SK-N-MC (cell line): ENCODE measurements around the gene CDK2AP2.

Experiments
- DNase-seq: peaks from one replicate; pipeline ENCODE4 v3.0.0-alpha.2; 2011; ENCODE audit warnings: low read depth, low spot score
- H3K27ac ChIP-seq: fragments of 200-600 bp; sonication (generic); 2 replicates; pipeline ENCODE4 v1.5.1; 2016; ENCODE audit warnings: mixed run types
- H3K36me3 ChIP-seq: fragments of 200-600 bp; sonication (generic); 2 replicates; pipeline ENCODE4 v1.6.1; 2017; ENCODE audit warnings: antibody characterized with exemption, low read length, mixed read lengths; ENCODE audit not compliant: insufficient read depth
- H3K4me3 ChIP-seq: fragments of 200-600 bp; sonication (generic); 2 replicates; pipeline ENCODE4 v1.5.1; 2016
- H3K9ac ChIP-seq: fragments of 200-600 bp; sonication (generic); 2 replicates; pipeline ENCODE4 v1.8.0; 2017; ENCODE audit warnings: mixed run types, mixed read lengths; ENCODE audit not compliant: insufficient read length
- H3K9me3 ChIP-seq: fragments of 200-600 bp; sonication (generic); 2 replicates; pipeline ENCODE4 v1.6.1; 2017; ENCODE audit warnings: low read depth, mild to moderate bottlenecking, antibody characterized with exemption, low read length, moderate library complexity, mixed read lengths
- EZH2 ChIP-seq: fragments of 200-600 bp; sonication (generic); IDR thresholded peaks from one replicate; pipeline ENCODE4 v1.6.1; 2017; ENCODE audit warnings: antibody characterized with exemption
- FOXP2 ChIP-seq: optimal IDR thresholded peaks from 2 replicates; pipeline ENCODE3; 2011; ENCODE audit warnings: mild to moderate bottlenecking, moderate library complexity; ENCODE audit not compliant: insufficient read depth; ENCODE audit errors: extremely low read length, control extremely low read depth
- POLR2AphosphoS5 ChIP-seq: IDR thresholded peaks from 2 replicates; pipeline ENCODE4 v1.6.1; 2012; ENCODE audit warnings: mild to moderate bottlenecking, low read depth, low read length, borderline replicate concordance

CDK2AP2 gene

DNA sequence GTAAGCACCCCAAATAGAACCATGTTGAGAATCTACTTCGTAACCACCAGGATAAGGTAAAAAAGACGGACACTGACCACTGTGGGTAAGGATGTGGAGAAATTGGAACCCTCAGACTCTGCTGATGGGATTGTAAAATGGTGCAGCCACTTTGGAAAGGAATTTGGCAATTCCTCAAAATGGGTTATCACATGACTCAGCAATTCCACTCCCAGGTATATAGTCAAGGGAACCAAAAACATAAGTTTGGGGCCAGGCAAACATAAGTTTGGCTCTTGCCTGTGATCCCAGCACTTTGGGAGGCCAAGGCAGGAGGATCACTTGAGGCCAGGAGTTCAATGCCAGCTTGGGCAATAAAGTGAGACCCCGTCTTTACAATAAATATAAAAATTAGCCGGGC lies 20.4 kb upstream of the CDK2AP2 start:
- H3K4me3 ChIP-seq, result no peak overlapping the region
- H3K9me3 ChIP-seq, result no peaks in the 10 kb centered on the region; the same call in 1 of the 2 replicates
- H3K36me3 ChIP-seq, result no peaks in the 10 kb centered on the region
- DNase-seq, result no peak
- no peak overlapping the region for H3K9ac ChIP-seq
- no peak for TF ChIP-seq EZH2
- TF ChIP-seq POLR2AphosphoS5, result no peak
- no peak for TF ChIP-seq FOXP2
- no peak overlapping the region for H3K27ac ChIP-seq

GRCh38 chr11:67525275-67525976 lies 17.5 kb upstream of the CDK2AP2 start:
- Histone ChIP-seq H3K36me3 (no peaks in the 10 kb centered on the region), H3K27ac (no peak overlapping the region), H3K9me3 (no peaks in the 10 kb centered on the region), H3K4me3 (no peak overlapping the region), H3K9ac (no peak overlapping the region)
- TF ChIP-seq POLR2AphosphoS5 (no peak), EZH2 (no peak), FOXP2 (no peak)
- no peak for DNase-seq

- Histone ChIP-seq H3K27ac (no peak overlapping the region), H3K9ac (no peak overlapping the region), H3K4me3 (no peak overlapping the region), H3K9me3 (no peaks in the 10 kb centered on the region), H3K36me3 (no peaks in the 10 kb centered on the region)
- TF ChIP-seq POLR2AphosphoS5 (no peak), EZH2 (no peak), FOXP2 (no peak)
- DNase-seq, result no peak
These were observed 16.5 kb upstream of the CDK2AP2 start for GRCh38 chr11:67524480-67524808.

GRCh38 chr11:67523556-67524479 lies 15.9 kb upstream of the CDK2AP2 start:
- no peaks in the 10 kb centered on the region for H3K36me3 ChIP-seq
- H3K9ac ChIP-seq, result no peak overlapping the region
- DNase-seq, result no peak
- no peak overlapping the region for H3K4me3 ChIP-seq
- no peaks in the 10 kb centered on the region for H3K9me3 ChIP-seq
- no peak for TF ChIP-seq FOXP2
- TF ChIP-seq POLR2AphosphoS5, result no peak
- no peak overlapping the region for H3K27ac ChIP-seq

DNA sequence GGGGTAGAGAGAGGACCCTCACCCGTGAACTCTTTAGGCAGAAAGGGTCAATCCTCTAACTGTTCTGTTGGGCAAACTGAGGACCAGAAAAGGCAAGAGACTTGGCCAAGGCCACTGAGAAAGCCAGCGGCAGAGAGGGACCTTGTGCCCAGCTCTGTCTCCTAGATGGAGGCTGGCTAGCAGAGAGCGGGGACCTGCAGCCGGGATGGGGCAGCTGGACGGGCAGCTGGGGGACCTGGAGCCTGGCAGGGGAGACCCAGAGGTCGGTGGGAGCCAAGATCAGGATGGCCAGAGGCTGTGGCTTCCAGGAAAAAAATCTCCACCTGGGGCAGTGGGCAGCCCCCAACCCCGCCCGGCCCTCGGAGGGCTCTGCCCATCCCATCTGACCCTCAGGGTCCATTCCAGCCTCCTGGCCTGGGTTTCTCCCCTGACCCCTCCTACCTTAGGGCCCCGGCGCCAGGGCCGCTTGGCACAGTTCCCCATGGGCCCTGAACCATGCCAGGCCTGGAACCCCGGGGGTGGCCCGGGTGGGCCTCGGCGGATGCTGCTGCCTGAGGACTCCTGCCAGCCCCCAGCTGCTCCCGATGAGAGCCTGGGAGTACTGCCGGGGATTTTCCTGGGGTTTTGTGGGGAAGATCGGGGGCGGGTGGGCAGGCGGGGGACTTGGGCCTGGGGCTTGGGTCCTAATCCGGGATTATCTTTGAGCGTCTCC lies 15.0 kb upstream of the CDK2AP2 start, which contains the start of gene CABP2:
CABP2 (minus strand) TSS at position 603 of the 712 bp plus-strand sequence; CDS start at position 483, 120 bp downstream.
- H3K4me3 ChIP-seq, result no peak within 1 kb of the TSS
- H3K9me3 ChIP-seq, result no peaks in the 10 kb centered on the region
- H3K9ac ChIP-seq, result no peak within 1 kb of the TSS
- H3K36me3 ChIP-seq, result no peaks in the 10 kb centered on the region
- no peak for DNase-seq
- H3K27ac ChIP-seq, result no peak within 1 kb of the TSS
- no peak for TF ChIP-seq FOXP2
- TF ChIP-seq EZH2, result no peak
- TF ChIP-seq POLR2AphosphoS5, result no peak

- no peak for TF ChIP-seq FOXP2
- TF ChIP-seq POLR2AphosphoS5, result no peak
- TF ChIP-seq EZH2, result no peak
These were observed 14.4 kb upstream of the CDK2AP2 start for GRCh38 chr11:67522338-67522737.

DNA sequence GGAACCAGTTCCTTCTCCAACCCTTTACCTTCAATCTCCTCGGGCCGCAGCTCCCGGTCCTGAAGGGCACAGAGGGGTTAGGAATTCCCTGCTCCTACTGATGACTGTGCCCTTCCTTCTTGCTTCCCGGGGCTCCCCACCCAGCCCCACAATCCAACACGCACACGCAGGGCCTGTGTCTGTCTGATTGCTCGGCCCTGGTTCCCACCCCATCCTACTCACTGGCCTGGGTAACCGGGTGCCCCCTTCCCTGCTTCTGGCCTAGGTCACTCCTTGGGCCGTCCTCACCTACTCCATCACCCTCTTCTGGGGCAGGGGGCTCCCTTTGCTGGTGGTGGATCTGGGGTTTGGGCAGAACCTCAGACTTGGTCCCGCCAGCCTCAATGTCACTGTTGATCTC lies 14.0 kb upstream of the CDK2AP2 start:
- no peak overlapping the region for H3K9ac ChIP-seq
- H3K4me3 ChIP-seq, result no peak overlapping the region
- TF ChIP-seq FOXP2 (no peak), POLR2AphosphoS5 (no peak), EZH2 (no peak)
- H3K27ac ChIP-seq, result no peak overlapping the region
- H3K9me3 ChIP-seq, result no peaks in the 10 kb centered on the region
- no peaks in the 10 kb centered on the region for H3K36me3 ChIP-seq
- DNase-seq, result no peak

More at GRCh38 chr11:67522338-67522737, 14.4 kb upstream of the CDK2AP2 start:
- no peaks in the 10 kb centered on the region for H3K9me3 ChIP-seq
- no peak overlapping the region for H3K4me3 ChIP-seq
- no peak overlapping the region for H3K27ac ChIP-seq
- H3K36me3 ChIP-seq, result no peaks in the 10 kb centered on the region
- no peak overlapping the region for H3K9ac ChIP-seq
- no peak for DNase-seq
